ENCODE data around the gene RUNX2. TPM values are rescaled to one million over a fixed set of nuclear protein-coding genes. Genes with fewer than 3 reads are reported as not detected.

Gene RUNX2
- total and polyA plus RNA-seq, 2 of the 8 experiments (the other 6 are each of a cell fraction or from before 2014, with no cell fraction given): 0.26 to 1.2 TPM

GRCh38 chr6:45476341-45476740 lies 148.2 kb downstream of the RUNX2 start:
- H4K5ac ChIP-seq (ENCODE audit: insufficient read length, low read depth, low read length): no peak overlapping the region
- 82% methylated on average over 2 of the region's 2 CpGs; no CpG with 5 or more reads in 1 of the 2 experiments for WGBS, 2 experiments (ENCODE audit: extremely low coverage in 1 of 2, insufficient coverage in 1 of 2, insufficient read length in 1 of 2, insufficient replicate concordance in 2 of 2, low coverage in 1 of 2, low lambda C conversion rate in 2 of 2, missing lambda C conversion rate in 1 of 2)
- H2AK5ac ChIP-seq (ENCODE audit: low read depth, low read length): no peak overlapping the region
- CTCF ChIA-PET (ENCODE audit: partially characterized antibody): interaction anchor here (2.4 kb wide), 1 partner anchor 25 kb away, joined by 5 read pairs; no protein-coding TSS in a partner anchor
- no peak overlapping the region for H2BK20ac ChIP-seq (ENCODE audit: low read length)
- no peak overlapping the region for H3K14ac ChIP-seq (ENCODE audit: insufficient read length)
- no peak overlapping the region for H3K27ac ChIP-seq (ENCODE audit: low read depth, low read length)
- TF ChIP-seq SIN3A (conservative IDR thresholded peaks at IDR 0.05 in 1 of 2, IDR thresholded peaks at IDR 0.05 in 1 of 2; ENCODE audit: low read depth in 1 of 2, low read length in 2 of 2) (no peak), SIRT6 (IDR thresholded peaks at IDR 0.05; ENCODE audit: low read length) (no peak), JUN (IDR thresholded peaks at IDR 0.05; ENCODE audit: low read depth, low read length) (no peak), RBBP5 (IDR thresholded peaks at IDR 0.05; ENCODE audit: borderline replicate concordance, low read depth, low read length) (no peak), NANOG (IDR thresholded peaks at IDR 0.05; ENCODE audit: insufficient read depth, low read depth, low read length, poor library complexity, severe bottlenecking) (no peak)
- TF ChIP-seq, protein P1, sequence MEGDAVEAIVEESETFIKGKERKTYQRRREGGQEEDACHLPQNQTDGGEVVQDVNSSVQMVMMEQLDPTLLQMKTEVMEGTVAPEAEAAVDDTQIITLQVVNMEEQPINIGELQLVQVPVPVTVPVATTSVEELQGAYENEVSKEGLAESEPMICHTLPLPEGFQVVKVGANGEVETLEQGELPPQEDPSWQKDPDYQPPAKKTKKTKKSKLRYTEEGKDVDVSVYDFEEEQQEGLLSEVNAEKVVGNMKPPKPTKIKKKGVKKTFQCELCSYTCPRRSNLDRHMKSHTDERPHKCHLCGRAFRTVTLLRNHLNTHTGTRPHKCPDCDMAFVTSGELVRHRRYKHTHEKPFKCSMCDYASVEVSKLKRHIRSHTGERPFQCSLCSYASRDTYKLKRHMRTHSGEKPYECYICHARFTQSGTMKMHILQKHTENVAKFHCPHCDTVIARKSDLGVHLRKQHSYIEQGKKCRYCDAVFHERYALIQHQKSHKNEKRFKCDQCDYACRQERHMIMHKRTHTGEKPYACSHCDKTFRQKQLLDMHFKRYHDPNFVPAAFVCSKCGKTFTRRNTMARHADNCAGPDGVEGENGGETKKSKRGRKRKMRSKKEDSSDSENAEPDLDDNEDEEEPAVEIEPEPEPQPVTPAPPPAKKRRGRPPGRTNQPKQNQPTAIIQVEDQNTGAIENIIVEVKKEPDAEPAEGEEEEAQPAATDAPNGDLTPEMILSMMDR (IDR thresholded peaks at IDR 0.05; ENCODE audit: control extremely low read depth in 1 of 3, insufficient read depth in 1 of 3, low read depth in 1 of 3, low read length in 3 of 3): no peak
- no peaks in the 10 kb centered on the region for H3K79me2 ChIP-seq (ENCODE audit: control insufficient read depth in 1 of 2, insufficient read depth in 2 of 2, low read length in 2 of 2)
- H3K9ac ChIP-seq (replicated peaks in 1 of 4; ENCODE audit: extremely low read depth in 1 of 4, low read depth in 3 of 4, low read length in 3 of 4): no peak overlapping the region
- no peaks in the 10 kb centered on the region; the same call in 1 of the 2 replicates for H3K23me2 ChIP-seq (ENCODE audit: low read depth, low read length)
- H3K9me3 ChIP-seq (ENCODE audit: insufficient read depth in 2 of 2, low read depth in 1 of 2, low read length in 1 of 2): no peaks in the 10 kb centered on the region
- H2AFZ ChIP-seq (ENCODE audit: low read length): no peak overlapping the region
- H2BK120ac ChIP-seq (replicated peaks; ENCODE audit: low read depth, low read length): no peak overlapping the region
- H3K79me1 ChIP-seq (ENCODE audit: low read depth, low read length): no peaks in the 10 kb centered on the region
- no peak for FAIRE-seq
- no peak overlapping the region for H2BK12ac ChIP-seq (ENCODE audit: low read depth, low read length)
- no peak overlapping the region for H4K8ac ChIP-seq (ENCODE audit: extremely low read depth, insufficient read depth, low read length)
- H2BK5ac ChIP-seq (ENCODE audit: low read depth, low read length): no peak overlapping the region
- no peaks in the 10 kb centered on the region for H3K36me3 ChIP-seq (ENCODE audit: control insufficient read depth in 2 of 4, insufficient read depth in 4 of 4, low read length in 3 of 4)
- no peak overlapping the region for H3K23ac ChIP-seq (ENCODE audit: insufficient read length)
- H4K91ac ChIP-seq (replicated peaks; ENCODE audit: insufficient read length, low read length): no peak overlapping the region
- H3K18ac ChIP-seq (ENCODE audit: extremely low read depth, low read length): no peak overlapping the region
- H3K27me3 ChIP-seq (replicated peaks in 1 of 4; ENCODE audit: control insufficient read depth in 3 of 4, extremely low read depth in 1 of 4, insufficient read depth in 3 of 4, low read length in 3 of 4): no peaks in the 10 kb centered on the region
- H3K56ac ChIP-seq (replicated peaks; ENCODE audit: insufficient read length, low read depth, low read length): no peak overlapping the region
- no peaks in the 10 kb centered on the region; a peak in 2 of 7 replicates for H3K4me1 ChIP-seq (replicated peaks in 1 of 4; ENCODE audit: control insufficient read depth in 3 of 4, insufficient read depth in 4 of 4, low read length in 3 of 4)
- POLR2A ChIA-PET (ENCODE audit: partially characterized antibody): no interaction called here
- no peak overlapping the region for H3K4me3 ChIP-seq (ENCODE audit: extremely low read depth in 1 of 4, insufficient read depth in 2 of 4, low read depth in 3 of 4, low read length in 4 of 4)
- DNase-seq (ENCODE audit: low read depth in 1 of 2, low spot score in 2 of 2): no peak
- no peak overlapping the region for H3K4ac ChIP-seq (replicated peaks; ENCODE audit: insufficient read length, low read depth, low read length)
- no peak overlapping the region for H2BK15ac ChIP-seq (ENCODE audit: low read length)
- H3K4me2 ChIP-seq (ENCODE audit: insufficient read depth in 1 of 2, low read depth in 2 of 2, low read length in 2 of 2): no peak overlapping the region
- no peaks in the 10 kb centered on the region for H4K20me1 ChIP-seq (replicated peaks in 1 of 2; ENCODE audit: control insufficient read depth in 1 of 2, insufficient read depth in 2 of 2, low read length in 2 of 2)

Data from H1 (cell line).